Activated CD8-positive, alpha-beta T cell treated with anti-CD3 and anti-CD28 coated beads, Interleukin-2, amount 10 ng/mL, durations not matched to agents 7 days and 5 days (primary cell): ENCODE results near the gene SLC1A4. TPM values are rescaled to one million over a fixed set of nuclear protein-coding genes. Genes with fewer than 3 reads are reported as not detected.

Experiments
- ATAC-seq: fragments of 150-1000 bp; cut with Tn5 transposase; one replicate; pipeline ENCODE4 v1.10.0; 2021; ENCODE audit warnings: moderate library complexity
- CTCF ChIA-PET: fragments of 350-600 bp; sonication (Branson Sonifier 250); formaldehyde crosslinking; loops from one replicate; lab custom pipeline; 2021; ENCODE audit warnings: antibody characterized with exemption; lab: Charles Lee
- POLR2A ChIA-PET: fragments of 350-600 bp; sonication (Branson Sonifier 250); formaldehyde crosslinking; loops from one replicate; lab custom pipeline; 2021; ENCODE audit warnings: antibody characterized with exemption; lab: Charles Lee
- DNase-seq: peaks from one replicate; pipeline ENCODE4 v3.0.0-alpha.2; 2020
- H3K27ac Mint-ChIP-seq: one replicate; pipeline ENCODE4 v1.8.0; 2021; ENCODE audit warnings: mild to moderate bottlenecking, mixed read lengths
- H3K27me3 Mint-ChIP-seq: one replicate; pipeline ENCODE4 v1.8.0; 2021; ENCODE audit warnings: low read depth, mixed read lengths
- H3K36me3 Mint-ChIP-seq: one replicate; pipeline ENCODE4 v1.8.0; 2021; ENCODE audit warnings: low read depth, mixed read lengths
- H3K4me1 Mint-ChIP-seq: one replicate; pipeline ENCODE4 v1.8.0; 2021; ENCODE audit warnings: low read depth, mixed read lengths
- H3K4me3 Mint-ChIP-seq: one replicate; pipeline ENCODE4 v1.8.0; 2021; ENCODE audit warnings: mild to moderate bottlenecking, mixed read lengths
- H3K9me3 Mint-ChIP-seq: one replicate; pipeline ENCODE4 v1.8.0; 2022; ENCODE audit warnings: mixed read lengths; ENCODE audit not compliant: insufficient read depth
- total RNA-seq, 2 experiments: library from RNA; stranded (reverse); gene quantifications; one replicate each; pipeline ENCODE4 v1.2.3, GENCODE V29; 2021

Gene SLC1A4
- total RNA-seq, 2 experiments from 2014 or later: 48.8 to 50.1 TPM

DNA sequence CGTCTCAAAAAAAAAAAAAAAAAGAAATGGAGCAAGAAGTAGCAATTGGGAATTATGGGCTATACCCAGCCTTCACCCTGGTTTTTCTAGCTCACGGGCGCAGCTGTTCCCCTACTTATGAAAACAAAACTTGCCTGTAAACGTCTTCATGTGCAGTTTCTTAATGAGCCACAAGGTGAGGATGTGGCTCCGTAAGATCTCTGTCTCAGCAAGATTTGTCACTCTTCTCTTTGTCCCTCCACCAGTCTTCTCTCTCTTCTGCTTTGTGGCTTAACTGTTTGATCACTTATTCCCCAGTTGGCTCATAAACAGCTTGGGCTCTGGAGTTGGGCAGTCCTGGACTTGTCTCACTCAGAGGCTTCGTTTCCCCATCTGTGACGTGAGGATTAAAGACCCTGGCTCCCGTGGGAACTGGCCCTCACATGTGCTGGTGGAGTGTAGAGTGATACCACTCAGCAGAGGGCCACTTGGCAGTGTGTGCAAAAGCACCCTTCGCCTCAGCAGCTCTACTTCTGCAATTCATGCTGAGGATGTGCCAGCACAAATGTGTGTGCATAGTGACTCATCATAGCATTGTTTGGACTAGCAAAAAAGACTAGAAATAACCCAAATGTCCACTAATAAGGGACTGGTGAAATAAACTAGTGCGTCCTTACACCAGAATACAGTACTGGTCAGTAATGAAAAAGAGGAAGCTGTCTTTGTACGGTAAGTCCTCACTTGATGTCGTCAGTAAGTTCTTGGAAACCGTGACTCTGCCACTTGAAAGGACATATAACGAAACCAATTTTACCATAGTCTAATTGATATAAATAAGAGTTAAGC is 75.7 kb downstream of the SLC1A4 start:
- Mint-ChIP-seq H3K4me3 (no peak overlapping the region), H3K9me3 (no peaks in the 10 kb centered on the region), H3K27ac (peak overlapping the region; percentile 69), H3K4me1 (peaks cover 37% of the 10 kb centered on the region), H3K27me3 (no peaks in the 10 kb centered on the region), H3K36me3 (no peaks in the 10 kb centered on the region)
- DNase-seq (peak; percentile 72), ATAC-seq (peak; percentile 76)
- POLR2A ChIA-PET: interaction anchor here (0.6 to 1.4 kb wide), 4 partner anchors 65 to 162 kb away, joined by 3 to 7 read pairs (median 3); partner anchors contain the start of genes ACTR2 and RAB1A
- CTCF ChIA-PET: interaction anchor here (0.6 to 3.9 kb wide), 48 partner anchors 9 to 733 kb away, joined by 3 to 82 read pairs (median 4); partner anchors contain the start of genes ACTR2, CEP68 and RAB1A

- ChIA-PET CTCF (interaction anchor here (1.2 to 2.6 kb wide), 4 partner anchors 10 to 119 kb away, joined by 3 to 9 read pairs (median 8); no protein-coding TSS in a partner anchor), POLR2A (interaction anchor here (0.8 to 1.6 kb wide), 4 partner anchors 17 to 159 kb away, joined by 4 to 7 read pairs (median 5); partner anchors contain the start of genes ACTR2 and RAB1A)
- Mint-ChIP-seq H3K9me3 (no peaks in the 10 kb centered on the region), H3K4me3 (no peak overlapping the region), H3K4me1 (peaks cover 37% of the 10 kb centered on the region), H3K27me3 (no peaks in the 10 kb centered on the region), H3K27ac (peak overlapping the region; percentile 82), H3K36me3 (peaks cover 4% of the 10 kb centered on the region)
- ATAC-seq (peak; percentile 24), DNase-seq (peak; percentile 32)
Observed at GRCh38 chr2:65067806-65068553, 78.8 kb downstream of the SLC1A4 start.

- peaks cover 32% of the 10 kb centered on the region for H3K4me1 Mint-ChIP-seq
- ATAC-seq (no peak), DNase-seq (no peak)
- peaks cover 7% of the 10 kb centered on the region for H3K36me3 Mint-ChIP-seq
- ChIA-PET POLR2A (no interaction called here), CTCF (interaction anchor here (0.8 to 2.6 kb wide), 2 partner anchors 11 to 60 kb away, joined by 3 to 7 read pairs; partner anchors contain the start of gene RAB1A)
- no peaks in the 10 kb centered on the region for H3K9me3 Mint-ChIP-seq
- H3K4me3 Mint-ChIP-seq: no peak overlapping the region
- peak overlapping the region; percentile 39 for H3K27ac Mint-ChIP-seq
- no peaks in the 10 kb centered on the region for H3K27me3 Mint-ChIP-seq
Observed at GRCh38 chr2:65069439-65069824, 80.2 kb downstream of the SLC1A4 start.

DNA sequence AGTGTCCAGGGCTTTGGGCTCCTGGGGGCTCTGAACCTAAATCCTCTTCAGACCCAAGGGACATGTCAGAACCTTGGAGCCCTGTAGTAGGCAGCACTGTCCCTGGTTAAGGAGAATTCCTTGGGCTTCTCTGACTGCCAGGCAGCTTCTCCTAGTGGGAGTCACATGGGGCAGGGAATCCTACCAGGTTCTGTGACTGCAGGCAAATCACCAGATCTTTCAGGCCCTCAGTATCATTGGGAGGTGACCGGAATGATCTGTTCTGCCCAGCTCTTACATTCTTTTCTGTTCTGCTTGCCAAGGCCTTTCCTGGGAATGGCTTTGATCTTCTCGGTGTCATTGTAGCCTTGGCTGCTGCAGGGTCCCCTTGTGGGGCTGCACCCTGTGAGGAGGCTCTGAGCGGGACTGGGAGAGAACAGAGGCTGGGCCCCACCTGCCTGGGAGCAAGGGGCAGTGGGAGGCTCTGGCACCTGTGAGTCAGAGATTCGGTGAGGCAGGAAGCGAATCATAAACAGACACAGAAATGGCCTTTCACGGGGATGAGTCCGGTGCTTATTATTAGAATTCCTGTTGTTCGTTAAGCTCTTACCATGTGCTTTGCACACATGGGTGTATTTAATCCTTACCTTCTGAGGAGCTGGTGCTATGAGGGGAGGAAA is 81.1 kb downstream of the SLC1A4 start:
- ChIA-PET CTCF (interaction anchor here (1.1 kb wide), 1 partner anchor 100 kb away, joined by 4 read pairs; no protein-coding TSS in a partner anchor), POLR2A (interaction anchor here (0.7 to 1.0 kb wide), 2 partner anchors 9 to 124 kb away, joined by 3 read pairs; no protein-coding TSS in a partner anchor)
- Mint-ChIP-seq H3K27ac (peak overlapping the region; percentile 76), H3K4me3 (no peak overlapping the region), H3K27me3 (no peaks in the 10 kb centered on the region), H3K4me1 (peaks cover 24% of the 10 kb centered on the region), H3K36me3 (peaks cover 9% of the 10 kb centered on the region), H3K9me3 (no peaks in the 10 kb centered on the region)
- DNase-seq: no peak
- ATAC-seq: no peak

DNA sequence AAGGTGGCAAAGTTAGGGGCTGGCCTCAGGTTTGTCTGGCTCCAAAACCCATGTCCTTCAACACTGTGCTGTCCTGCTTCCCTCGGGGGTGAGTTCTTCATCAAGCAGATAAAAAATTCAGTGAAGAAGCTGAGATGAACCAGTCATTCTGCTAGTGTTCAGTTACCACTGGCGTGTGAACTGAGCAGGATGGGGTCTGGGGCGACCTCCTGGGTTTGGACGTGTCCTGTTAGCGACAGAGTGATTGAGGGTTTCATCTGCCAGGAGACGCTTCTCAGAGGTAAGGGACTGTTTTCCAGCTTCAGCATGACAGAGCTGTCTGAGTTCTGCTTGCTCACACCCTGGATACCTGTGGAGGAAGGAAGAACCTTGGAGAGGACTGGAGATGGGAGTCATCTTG is 81.7 kb downstream of the SLC1A4 start:
- Mint-ChIP-seq H3K36me3 (peaks cover 9% of the 10 kb centered on the region), H3K27me3 (no peaks in the 10 kb centered on the region), H3K4me3 (no peak overlapping the region), H3K27ac (peak overlapping the region; percentile 76), H3K9me3 (no peaks in the 10 kb centered on the region), H3K4me1 (peaks cover 23% of the 10 kb centered on the region)
- ATAC-seq (no peak), DNase-seq (no peak)
- POLR2A ChIA-PET: interaction anchor here (0.7 to 1.0 kb wide), 2 partner anchors 8 to 124 kb away, joined by 3 read pairs; no protein-coding TSS in a partner anchor
- CTCF ChIA-PET: interaction anchor here (1.1 kb wide), 1 partner anchor 100 kb away, joined by 4 read pairs; no protein-coding TSS in a partner anchor

DNA sequence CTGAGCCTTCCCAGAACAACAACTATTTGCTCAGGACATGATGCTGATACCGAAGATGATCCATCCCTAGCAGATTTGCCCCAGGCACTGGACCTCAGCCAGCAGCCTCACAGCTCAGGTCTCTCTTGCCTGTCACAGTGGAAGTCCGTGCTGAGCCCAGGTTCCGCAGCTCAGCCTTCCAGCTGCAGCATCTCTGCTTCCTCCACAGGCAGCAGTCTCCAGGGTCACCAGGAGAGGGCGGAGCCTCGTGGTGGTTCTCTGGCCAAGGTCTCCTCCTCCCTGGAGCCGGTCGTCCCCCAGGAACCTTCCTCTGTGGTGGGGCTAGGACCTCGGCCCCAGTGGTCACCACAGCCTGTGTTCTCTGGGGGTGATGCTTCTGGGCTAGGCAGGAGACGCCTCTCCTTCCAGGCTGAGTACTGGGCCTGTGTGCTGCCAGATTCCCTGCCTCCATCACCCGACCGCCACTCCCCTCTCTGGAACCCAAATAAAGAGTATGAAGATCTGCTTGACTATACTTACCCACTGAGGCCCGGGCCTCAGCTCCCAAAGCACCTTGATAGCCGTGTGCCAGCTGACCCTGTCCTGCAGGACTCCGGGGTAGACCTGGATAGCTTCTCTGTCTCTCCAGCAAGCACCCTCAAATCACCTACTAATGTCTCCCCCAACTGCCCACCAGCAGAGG is 82.4 kb downstream of the SLC1A4 start:
- no peak for ATAC-seq
- Mint-ChIP-seq H3K9me3 (no peaks in the 10 kb centered on the region), H3K27me3 (no peaks in the 10 kb centered on the region), H3K4me3 (no peak overlapping the region), H3K4me1 (peaks cover 23% of the 10 kb centered on the region), H3K36me3 (peaks cover 9% of the 10 kb centered on the region), H3K27ac (peak overlapping the region; percentile 62)
- CTCF ChIA-PET: interaction anchor here (0.9 to 1.1 kb wide), 2 partner anchors 97 to 99 kb away, joined by 4 read pairs; no protein-coding TSS in a partner anchor
- DNase-seq: no peak
- POLR2A ChIA-PET: interaction anchor here (1.0 kb wide), 1 partner anchor 8 kb away, joined by 3 read pairs; no protein-coding TSS in a partner anchor

GRCh38 chr2:65072181-65072970 is 83.2 kb downstream of the SLC1A4 start:
- H3K9me3 Mint-ChIP-seq: no peaks in the 10 kb centered on the region
- H3K36me3 Mint-ChIP-seq: peaks cover 9% of the 10 kb centered on the region
- no peak overlapping the region for H3K4me3 Mint-ChIP-seq
- peaks cover 17% of the 10 kb centered on the region for H3K4me1 Mint-ChIP-seq
- no peak overlapping the region for H3K27ac Mint-ChIP-seq
- DNase-seq: no peak
- ChIA-PET POLR2A (no interaction called here), CTCF (interaction anchor here (0.9 to 1.2 kb wide), 2 partner anchors 97 to 115 kb away, joined by 3 to 4 read pairs; no protein-coding TSS in a partner anchor)
- H3K27me3 Mint-ChIP-seq: no peaks in the 10 kb centered on the region
- ATAC-seq: no peak

Other genes with a start within 250 kb of the SLC1A4 start
- gene CEP68, start 67.0 kb downstream of the SLC1A4 start, total RNA-seq: 1 to 10 TPM; 8.1 to 9.7 TPM
- 10 to 100 TPM; 58.7 to 62.7 TPM for gene RAB1A, start 140.7 kb downstream of the SLC1A4 start, total RNA-seq
- 100 to 1,000 TPM; 478 to 493 TPM for gene ACTR2, start 238.4 kb downstream of the SLC1A4 start, total RNA-seq